ENCODE results near the gene CFAP53.

CFAP53 gene

GRCh38 chr18:50199921-50200320 is 66.4 kb downstream of the CFAP53 start:
- no peak for DNase-seq (ENCODE audit: low read depth, low spot score)
- H3K27ac ChIP-seq: no peak overlapping the region

GRCh38 chr18:50199346-50199855 is 66.9 kb downstream of the CFAP53 start:
- no peak for DNase-seq (ENCODE audit: low read depth, low spot score)

GRCh38 chr18:50196261-50196660 is 70.0 kb downstream of the CFAP53 start:
- no peak for DNase-seq (ENCODE audit: low read depth, low spot score)
- H3K27ac ChIP-seq: no peak overlapping the region

More at GRCh38 chr18:50199346-50199855, 66.9 kb downstream of the CFAP53 start:
- H3K27ac ChIP-seq: no peak overlapping the region

GRCh38 chr18:50195689-50196088 is 70.6 kb downstream of the CFAP53 start:
- no peak for DNase-seq (ENCODE audit: low read depth, low spot score)
- H3K27ac ChIP-seq: no peak overlapping the region

GRCh38 chr18:50194631-50195532 is 71.4 kb downstream of the CFAP53 start, which contains the start of gene MYO5B:
MYO5B (minus strand) TSS chr18:50195147; CDS start chr18:50194793, 354 bp downstream.
- peak within 1 kb of the TSS; percentile 70 for H3K27ac ChIP-seq
- DNase-seq (ENCODE audit: low read depth, low spot score): peak; percentile 58

GRCh38 chr18:50193796-50194630 is 72.3 kb downstream of the CFAP53 start:
- no peak for DNase-seq (ENCODE audit: low read depth, low spot score)
- H3K27ac ChIP-seq: peak overlapping the region; percentile 70

- no peak for DNase-seq (ENCODE audit: low read depth, low spot score)
- H3K27ac ChIP-seq: peak overlapping the region; percentile 70
Measured at GRCh38 chr18:50192995-50193795, 73.1 kb downstream of the CFAP53 start.

GRCh38 chr18:50190926-50191325 is 75.4 kb downstream of the CFAP53 start:
- peak; percentile 82 for DNase-seq (ENCODE audit: low read depth, low spot score)
- H3K27ac ChIP-seq: peak overlapping the region; percentile 60

GRCh38 chr18:50190236-50190635 is 76.1 kb downstream of the CFAP53 start:
- DNase-seq (ENCODE audit: low read depth, low spot score): peak; percentile 85
- peak overlapping the region; percentile 60 for H3K27ac ChIP-seq

- no peak for DNase-seq (ENCODE audit: low read depth, low spot score)
- H3K27ac ChIP-seq: no peak overlapping the region
Measured at GRCh38 chr18:50189160-50189559, 77.1 kb downstream of the CFAP53 start.

GRCh38 chr18:50188652-50189051 is 77.6 kb downstream of the CFAP53 start:
- no peak overlapping the region for H3K27ac ChIP-seq

GRCh38 chr18:50187659-50188058 is 78.6 kb downstream of the CFAP53 start:
- H3K27ac ChIP-seq: no peak overlapping the region
- DNase-seq (ENCODE audit: low read depth, low spot score): no peak

More at GRCh38 chr18:50188652-50189051, 77.6 kb downstream of the CFAP53 start:
- DNase-seq (ENCODE audit: low read depth, low spot score): no peak

GRCh38 chr18:50186385-50186784 is 79.9 kb downstream of the CFAP53 start:
- no peak overlapping the region for H3K27ac ChIP-seq
- no peak for DNase-seq (ENCODE audit: low read depth, low spot score)

- peak overlapping the region; percentile 25 for H3K27ac ChIP-seq
- peak; percentile 73 for DNase-seq (ENCODE audit: low read depth, low spot score)
Measured at GRCh38 chr18:50183556-50183955, 82.7 kb downstream of the CFAP53 start.

GRCh38 chr18:50182511-50182910 is 83.8 kb downstream of the CFAP53 start:
- no peak for DNase-seq (ENCODE audit: low read depth, low spot score)
- no peak overlapping the region for H3K27ac ChIP-seq

GRCh38 chr18:50181590-50181989 is 84.7 kb downstream of the CFAP53 start:
- H3K27ac ChIP-seq: no peak overlapping the region
- DNase-seq (ENCODE audit: low read depth, low spot score): no peak

GRCh38 chr18:50179465-50179864 is 86.8 kb downstream of the CFAP53 start:
- DNase-seq (ENCODE audit: low read depth, low spot score): no peak
- H3K27ac ChIP-seq: no peak overlapping the region

- DNase-seq (ENCODE audit: low read depth, low spot score): no peak
- no peak overlapping the region for H3K27ac ChIP-seq
Measured at GRCh38 chr18:50177294-50177992, 88.9 kb downstream of the CFAP53 start.
